Measurements from ENCODE around the gene VOPP1.

Gene VOPP1

DNA sequence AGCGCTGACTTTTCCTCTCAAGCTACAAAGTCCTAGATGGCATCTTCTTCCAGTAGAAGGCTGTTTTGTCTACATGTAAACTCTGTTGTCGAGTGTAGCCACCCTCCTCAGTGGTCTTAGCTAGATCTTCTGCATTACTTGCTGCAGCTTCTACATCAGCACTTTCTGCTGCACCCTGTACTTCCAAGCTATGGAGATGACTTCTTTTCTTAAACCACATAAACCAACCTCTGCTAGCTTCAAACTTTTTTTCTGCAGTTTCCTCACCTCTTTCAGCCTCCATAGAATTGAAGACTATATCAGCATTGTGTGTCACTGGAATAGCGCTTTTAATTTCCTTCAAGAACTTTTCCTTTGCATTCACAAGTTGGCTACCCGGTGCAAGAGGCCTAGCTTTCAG, 119.3 kb downstream of the VOPP1 start:
- Histone ChIP-seq H3K4me3 (ENCODE audit: low read length, poor library complexity, severe bottlenecking) (no peak overlapping the region), H3K9me3 (ENCODE audit: insufficient read depth, low read depth, low read length) (no peaks in the 10 kb centered on the region), H3K4me2 (ENCODE audit: low read depth, low read length, poor library complexity, severe bottlenecking) (no peak overlapping the region), H3K36me3 (ENCODE audit: insufficient read depth, low read length) (no peaks in the 10 kb centered on the region; the same call in 1 of the 2 replicates), H2AFZ (ENCODE audit: low read length) (no peak overlapping the region), H4K20me1 (ENCODE audit: insufficient read depth, low read length, poor library complexity, severe bottlenecking) (no peaks in the 10 kb centered on the region), H3K4me1 (ENCODE audit: insufficient read depth, low read length, poor library complexity, severe bottlenecking) (no peaks in the 10 kb centered on the region), H3F3A (ENCODE audit: low read depth) (no peaks in the 10 kb centered on the region), H3K9me2 (replicated peaks; ENCODE audit: low read depth, low read length) (no peaks in the 10 kb centered on the region), H3K9ac (ENCODE audit: low read depth, low read length, poor library complexity, severe bottlenecking) (no peak overlapping the region), H3K27me3 (ENCODE audit: insufficient read depth, low read length, poor library complexity, severe bottlenecking) (no peaks in the 10 kb centered on the region), H3K79me2 (ENCODE audit: insufficient read depth, low read length) (no peaks in the 10 kb centered on the region)
- TF ChIP-seq EZH2phosphoT487 (IDR thresholded peaks at IDR 0.05; ENCODE audit: borderline replicate concordance), result no peak

DNA sequence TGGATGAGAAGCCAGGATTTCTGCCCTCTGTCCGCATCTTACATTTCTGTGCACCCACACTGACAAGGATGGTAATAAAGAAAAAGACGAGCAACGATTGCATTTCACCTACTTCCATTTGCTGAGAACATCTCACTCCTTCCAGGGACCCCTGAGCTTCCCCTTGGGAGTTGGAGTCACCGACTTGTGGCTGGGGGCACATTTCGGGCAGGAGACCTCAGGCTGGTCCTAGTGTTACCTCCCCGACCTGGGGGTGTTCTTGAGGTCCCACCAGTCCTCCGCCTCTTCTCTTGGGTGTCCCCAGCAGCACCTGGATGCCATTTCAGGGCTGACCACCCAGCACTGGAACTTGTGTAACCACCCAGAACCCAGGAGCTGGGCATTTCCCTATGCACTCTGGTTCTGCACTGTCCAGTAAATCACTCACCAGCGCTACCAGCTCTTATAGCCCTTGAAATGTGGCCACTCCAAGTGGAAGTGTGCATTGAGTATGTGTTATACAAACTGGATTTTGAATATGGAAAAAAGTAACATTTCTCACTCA, 122.2 kb downstream of the VOPP1 start:
- Histone ChIP-seq H3K4me2 (ENCODE audit: low read depth, low read length, poor library complexity, severe bottlenecking) (no peak overlapping the region), H4K20me1 (ENCODE audit: insufficient read depth, low read length, poor library complexity, severe bottlenecking) (no peaks in the 10 kb centered on the region), H3K9me3 (ENCODE audit: insufficient read depth, low read depth, low read length) (no peaks in the 10 kb centered on the region), H3K4me1 (ENCODE audit: insufficient read depth, low read length, poor library complexity, severe bottlenecking) (no peaks in the 10 kb centered on the region), H3K9me2 (replicated peaks; ENCODE audit: low read depth, low read length) (no peaks in the 10 kb centered on the region), H3K36me3 (ENCODE audit: insufficient read depth, low read length) (no peaks in the 10 kb centered on the region; the same call in 1 of the 2 replicates), H3K9ac (ENCODE audit: low read depth, low read length, poor library complexity, severe bottlenecking) (no peak overlapping the region), H3K79me2 (ENCODE audit: insufficient read depth, low read length) (no peaks in the 10 kb centered on the region), H3F3A (ENCODE audit: low read depth) (no peaks in the 10 kb centered on the region), H3K4me3 (ENCODE audit: low read length, poor library complexity, severe bottlenecking) (no peak overlapping the region), H2AFZ (ENCODE audit: low read length) (no peak overlapping the region), H3K27me3 (ENCODE audit: insufficient read depth, low read length, poor library complexity, severe bottlenecking) (no peaks in the 10 kb centered on the region)
- TF ChIP-seq, protein P1, sequence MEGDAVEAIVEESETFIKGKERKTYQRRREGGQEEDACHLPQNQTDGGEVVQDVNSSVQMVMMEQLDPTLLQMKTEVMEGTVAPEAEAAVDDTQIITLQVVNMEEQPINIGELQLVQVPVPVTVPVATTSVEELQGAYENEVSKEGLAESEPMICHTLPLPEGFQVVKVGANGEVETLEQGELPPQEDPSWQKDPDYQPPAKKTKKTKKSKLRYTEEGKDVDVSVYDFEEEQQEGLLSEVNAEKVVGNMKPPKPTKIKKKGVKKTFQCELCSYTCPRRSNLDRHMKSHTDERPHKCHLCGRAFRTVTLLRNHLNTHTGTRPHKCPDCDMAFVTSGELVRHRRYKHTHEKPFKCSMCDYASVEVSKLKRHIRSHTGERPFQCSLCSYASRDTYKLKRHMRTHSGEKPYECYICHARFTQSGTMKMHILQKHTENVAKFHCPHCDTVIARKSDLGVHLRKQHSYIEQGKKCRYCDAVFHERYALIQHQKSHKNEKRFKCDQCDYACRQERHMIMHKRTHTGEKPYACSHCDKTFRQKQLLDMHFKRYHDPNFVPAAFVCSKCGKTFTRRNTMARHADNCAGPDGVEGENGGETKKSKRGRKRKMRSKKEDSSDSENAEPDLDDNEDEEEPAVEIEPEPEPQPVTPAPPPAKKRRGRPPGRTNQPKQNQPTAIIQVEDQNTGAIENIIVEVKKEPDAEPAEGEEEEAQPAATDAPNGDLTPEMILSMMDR (conservative IDR thresholded peaks at IDR 0.05; ENCODE audit: low read length), result no peak
- TF ChIP-seq EZH2phosphoT487 (IDR thresholded peaks at IDR 0.05; ENCODE audit: borderline replicate concordance), result no peak

DNA sequence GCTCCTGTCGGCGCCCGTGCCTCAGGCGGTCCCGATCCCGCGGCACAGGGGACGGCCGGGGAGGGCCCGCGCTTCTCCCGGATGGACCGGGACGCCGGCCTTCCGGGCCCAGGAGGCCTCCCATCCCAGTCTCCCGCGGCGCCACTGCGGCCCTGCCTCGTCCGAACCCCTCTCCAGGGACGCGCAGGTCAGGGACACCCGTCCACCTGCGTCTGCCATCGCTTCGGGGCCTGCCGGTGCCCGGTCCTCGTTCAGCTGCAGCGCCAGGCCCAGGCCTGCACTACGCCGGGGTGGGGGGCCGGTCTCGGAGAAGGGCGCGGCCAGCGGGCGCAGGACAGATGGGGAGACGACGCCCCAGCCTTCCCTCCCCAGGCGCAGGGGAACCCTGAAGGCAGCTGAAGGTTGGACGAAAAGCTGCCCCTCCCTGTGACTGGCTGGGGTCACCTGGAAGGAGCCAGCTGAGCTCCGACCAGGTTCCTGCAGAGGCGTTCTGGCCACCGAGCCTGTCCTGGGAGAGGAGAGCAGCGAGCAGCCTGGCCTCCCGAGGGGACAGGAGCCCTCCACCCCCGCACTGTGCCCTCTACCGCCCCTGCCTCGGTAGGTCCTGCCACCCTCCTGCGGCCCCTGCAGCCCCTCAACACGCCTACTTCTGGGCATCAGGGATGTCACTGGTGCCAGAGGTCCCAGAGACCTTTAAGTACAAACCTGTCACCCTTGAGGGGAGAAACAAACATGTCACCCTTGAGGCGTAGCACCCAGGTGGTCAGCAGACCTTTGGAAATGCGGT, 122.9 kb downstream of the VOPP1 start:
- Histone ChIP-seq H3K4me1 (ENCODE audit: insufficient read depth, low read length, poor library complexity, severe bottlenecking) (no peaks in the 10 kb centered on the region), H2AFZ (ENCODE audit: low read length) (no peak overlapping the region), H3K27me3 (ENCODE audit: insufficient read depth, low read length, poor library complexity, severe bottlenecking) (no peaks in the 10 kb centered on the region), H3K9me3 (ENCODE audit: insufficient read depth, low read depth, low read length) (no peaks in the 10 kb centered on the region), H3K36me3 (ENCODE audit: insufficient read depth, low read length) (no peaks in the 10 kb centered on the region; the same call in 1 of the 2 replicates), H3F3A (ENCODE audit: low read depth) (no peaks in the 10 kb centered on the region), H3K9ac (ENCODE audit: low read depth, low read length, poor library complexity, severe bottlenecking) (no peak overlapping the region), H4K20me1 (ENCODE audit: insufficient read depth, low read length, poor library complexity, severe bottlenecking) (no peaks in the 10 kb centered on the region), H3K4me2 (ENCODE audit: low read depth, low read length, poor library complexity, severe bottlenecking) (no peak overlapping the region), H3K9me2 (replicated peaks; ENCODE audit: low read depth, low read length) (no peaks in the 10 kb centered on the region), H3K4me3 (ENCODE audit: low read length, poor library complexity, severe bottlenecking) (no peak overlapping the region), H3K79me2 (ENCODE audit: insufficient read depth, low read length) (no peaks in the 10 kb centered on the region)
- TF ChIP-seq, protein P1 (conservative IDR thresholded peaks at IDR 0.05; ENCODE audit: low read length), result no peak
- no peak for TF ChIP-seq EZH2phosphoT487 (IDR thresholded peaks at IDR 0.05; ENCODE audit: borderline replicate concordance)
